GM12873 (cell line): ENCODE data around the gene FMO5.

Experiments used
- CTCF ChIP-seq: IDR thresholded peaks from 2 replicates; pipeline ENCODE4 v1.5.1; 2012; ENCODE audit warnings: low read depth, mild to moderate bottlenecking, moderate library complexity, low read length, control low read depth; ENCODE audit not compliant: insufficient read depth; ENCODE audit errors: missing control alignments

FMO5 gene

GRCh38 chr1:147225193-147225730 lies at the start of gene FMO5:
TSS of gene FMO5 (minus strand) at chr1:147225339. CDS start at chr1:147225029, 310 bp downstream.
- peak; percentile 21 for TF ChIP-seq CTCF

GRCh38 chr1:147273409-147274336 lies 48.5 kb upstream of the FMO5 start:
- peak; percentile 47 for TF ChIP-seq CTCF

DNA sequence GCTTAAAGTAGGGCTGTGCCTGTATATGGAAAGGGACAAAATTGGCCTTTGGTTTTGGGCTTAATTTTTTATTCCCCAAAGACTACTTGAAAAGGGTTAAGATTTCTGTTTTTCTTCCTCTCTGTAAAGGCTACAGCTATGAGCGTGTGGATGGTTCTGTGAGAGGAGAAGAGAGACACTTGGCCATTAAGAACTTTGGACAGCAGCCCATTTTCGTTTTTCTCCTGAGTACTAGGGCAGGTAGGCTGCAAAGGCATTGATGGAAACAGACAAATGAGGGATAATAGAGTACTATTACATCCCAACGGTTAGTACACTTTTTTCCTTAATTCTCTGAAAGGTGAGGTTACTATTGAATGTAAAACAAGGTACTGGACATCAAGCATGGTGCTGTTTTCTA lies 46.9 kb upstream of the FMO5 start:
- TF ChIP-seq CTCF: no peak

GRCh38 chr1:147270721-147271120 lies 45.6 kb upstream of the FMO5 start:
- TF ChIP-seq CTCF: no peak

DNA sequence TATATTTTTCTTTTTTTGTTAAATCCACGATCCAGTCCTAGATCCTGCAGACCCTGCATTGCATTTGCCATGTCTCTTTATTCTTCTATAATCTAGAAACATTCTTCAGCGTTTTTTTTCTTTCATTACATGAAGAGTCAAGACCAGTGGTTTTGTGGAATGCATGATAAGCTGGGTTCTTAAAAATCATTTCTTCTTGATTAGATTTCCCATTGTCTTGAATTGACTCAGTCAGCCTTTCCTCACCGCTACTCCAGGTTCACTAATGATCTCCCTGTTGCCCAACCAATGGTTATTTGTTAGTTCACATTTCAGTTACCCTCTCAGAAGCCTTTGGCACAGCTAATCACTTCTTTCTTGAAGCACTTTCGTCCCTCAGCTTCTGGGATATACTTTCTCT lies 42.6 kb upstream of the FMO5 start:
- no peak for TF ChIP-seq CTCF

DNA sequence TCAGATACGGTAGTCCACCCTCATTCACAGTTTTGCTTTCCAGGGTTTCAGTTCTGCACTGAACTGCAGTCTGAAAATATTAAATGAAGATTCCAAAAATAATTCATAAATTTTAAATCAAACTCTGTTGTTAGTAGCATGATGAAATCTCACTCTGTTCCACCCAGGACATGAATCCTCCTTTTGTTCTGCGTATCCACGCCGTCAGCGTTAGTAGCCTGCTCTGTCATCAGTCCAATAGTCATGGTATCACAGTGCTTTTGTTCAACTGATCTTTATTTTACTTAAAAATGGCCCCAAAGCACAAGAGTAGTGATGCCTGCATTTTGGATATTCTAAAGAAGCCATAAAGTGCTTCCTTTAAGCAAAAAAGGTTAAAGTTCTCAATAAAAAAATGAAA lies 41.2 kb upstream of the FMO5 start:
- TF ChIP-seq CTCF: no peak

- no peak for TF ChIP-seq CTCF
Observed at GRCh38 chr1:147264158-147264768, 39.1 kb upstream of the FMO5 start.
